ENCODE measurements around the gene PER3. TPM values are rescaled to one million over a fixed set of nuclear protein-coding genes. Genes with fewer than 3 reads are reported as not detected.
A peak's percentile ranks its signal among the peaks of the same experiment; 100 is the strongest.

PER3 gene
- total RNA-seq, 3 donors from 2014 or later (not counting 1 experiment from before 2014, with no cell fraction given) = 9.1 to 20.8 (median 19.2) TPM

DNA sequence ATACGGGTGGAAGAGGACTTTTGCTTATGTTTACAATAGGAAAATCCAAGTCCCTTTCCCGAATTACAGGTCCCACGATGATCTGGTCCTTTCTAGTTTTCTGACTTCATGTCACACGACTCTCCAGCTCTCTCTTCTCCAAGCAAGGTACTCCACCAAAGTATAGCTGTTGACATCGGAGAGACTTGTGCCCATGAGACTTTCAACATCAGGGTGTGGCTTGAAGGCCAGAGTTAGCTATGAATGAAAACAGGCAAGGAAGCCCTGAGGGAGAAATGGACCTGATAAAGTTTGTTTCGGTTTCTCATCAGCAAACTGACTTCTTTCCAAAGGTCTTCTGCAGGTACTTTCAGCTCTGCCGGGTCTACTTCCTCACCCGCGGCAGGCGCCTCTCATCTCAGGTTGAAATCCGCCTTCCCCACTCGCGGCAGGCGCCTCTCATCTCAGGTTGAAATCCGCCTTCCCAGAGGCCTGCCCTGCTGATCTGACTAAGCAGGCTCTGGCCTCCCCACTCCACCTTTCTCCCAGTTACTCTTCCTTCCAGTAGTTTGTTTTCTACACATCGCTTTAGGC is 2.1 kb upstream of the PER3 start:
- H3K4me3 ChIP-seq (ENCODE audit: low read length) = no peak overlapping the region

GRCh38 chr1:7783178-7783711 is 846 bp upstream of the PER3 start:
- Mint-ChIP-seq H3K9me3 (no peaks in the 10 kb centered on the region), H3K4me1 (peaks cover 21 to 25% of the 10 kb centered on the region in 2 donors), H3K36me3 (peaks cover 6% of the 10 kb centered on the region), H3K27ac (peak overlapping the region; percentile 57 to 82), H3K4me3 (peak overlapping the region; percentile 76), H3K27me3 (ENCODE audit: low read depth in 2 of 2) (no peaks in the 10 kb centered on the region)
- TF ChIP-seq CTCF (IDR thresholded peaks at IDR 0.05) = no peak
- ATAC-seq = peak; percentile 7 to 25 (median 15)
- peak in 1 of 2 donors; percentile 43 for DNase-seq
- H3K36me3 ChIP-seq (ENCODE audit: control insufficient read depth, insufficient read depth, low read length) = peaks cover 21% of the 10 kb centered on the region
- no peaks in the 10 kb centered on the region for H3K9me3 ChIP-seq (ENCODE audit: control insufficient read depth, insufficient read depth, low read length)
- intact Hi-C loops (cut with micrococcal nuclease) = loop anchor here (1.0 to 10.0 kb wide), 2 partner anchors 12 to 998 kb away; partner anchors contain the start of genes CAMTA1 and VAMP3
- H3K27ac ChIP-seq (ENCODE audit: low read length) = peak overlapping the region; percentile 76
- peaks cover 35% of the 10 kb centered on the region for H3K4me1 ChIP-seq (ENCODE audit: control insufficient read depth, insufficient read depth, low read length)
- no peaks in the 10 kb centered on the region for H3K27me3 ChIP-seq (ENCODE audit: control insufficient read depth, insufficient read depth, low read length)
- H3K4me3 ChIP-seq (ENCODE audit: low read length) = peak overlapping the region; percentile 63
- 3% methylated on average over 21 of the region's 34 CpGs for WGBS (ENCODE audit: insufficient coverage)

More for the DNA sequence above, 2.1 kb upstream of the PER3 start:
- peaks cover 35% of the 10 kb centered on the region for H3K4me1 ChIP-seq (ENCODE audit: control insufficient read depth, insufficient read depth, low read length)
- Mint-ChIP-seq H3K27me3 (ENCODE audit: low read depth in 2 of 2) (no peaks in the 10 kb centered on the region), H3K4me3 (peak overlapping the region; percentile 76), H3K9me3 (no peaks in the 10 kb centered on the region), H3K4me1 (peaks cover 21 to 25% of the 10 kb centered on the region in 2 donors), H3K27ac (peak overlapping the region; percentile 57 to 82), H3K36me3 (peaks cover 6% of the 10 kb centered on the region)
- peaks cover 29% of the 10 kb centered on the region for H3K36me3 ChIP-seq (ENCODE audit: control insufficient read depth, insufficient read depth, low read length)
- intact Hi-C loops (cut with micrococcal nuclease) = loop anchor here (10.0 kb wide), 1 partner anchor 997 kb away; the partner anchor contains the start of gene CAMTA1
- no peaks in the 10 kb centered on the region for H3K27me3 ChIP-seq (ENCODE audit: control insufficient read depth, insufficient read depth, low read length)
- WGBS (ENCODE audit: insufficient coverage) = 52% methylated on average over 16 of the region's 16 CpGs
- DNase-seq = peak; percentile 23 to 41
- ATAC-seq = no peak
- H3K27ac ChIP-seq (ENCODE audit: low read length) = no peak overlapping the region
- no peak for TF ChIP-seq CTCF (IDR thresholded peaks at IDR 0.05)
- H3K9me3 ChIP-seq (ENCODE audit: control insufficient read depth, insufficient read depth, low read length) = no peaks in the 10 kb centered on the region

DNA sequence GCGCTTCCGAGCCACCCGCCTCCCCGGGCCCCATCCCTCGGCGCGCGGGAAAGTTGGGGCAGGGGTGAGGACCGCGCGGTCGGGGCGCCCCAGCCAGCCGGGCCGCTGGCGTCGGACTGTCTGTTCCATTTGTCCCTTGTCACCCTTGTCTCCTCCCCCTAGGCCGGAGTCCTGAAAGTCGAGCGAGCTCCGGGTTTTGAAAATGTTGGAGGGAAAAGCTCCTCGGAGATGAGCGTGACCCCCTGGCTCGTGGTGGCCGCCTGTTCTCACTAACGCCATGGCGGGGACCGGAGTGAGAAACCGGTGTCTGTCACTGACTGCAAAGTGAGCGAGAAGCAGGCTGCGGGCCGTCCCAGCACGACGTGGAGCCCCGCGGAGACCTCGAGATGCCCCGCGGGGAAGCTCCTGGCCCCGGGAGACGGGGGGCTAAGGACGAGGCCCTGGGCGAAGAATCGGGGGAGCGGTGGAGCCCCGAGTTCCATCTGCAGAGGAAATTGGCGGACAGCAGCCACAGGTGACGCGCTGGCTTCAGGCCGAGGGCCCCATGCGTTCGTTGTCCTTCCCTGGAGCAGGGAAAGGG is 491 bp downstream of the PER3 start:
- Histone ChIP-seq H3K27ac (ENCODE audit: low read length) (peak overlapping the region; percentile 25), H3K4me3 (ENCODE audit: low read length) (no peak overlapping the region), H3K9me3 (ENCODE audit: control insufficient read depth, insufficient read depth, low read length) (no peaks in the 10 kb centered on the region), H3K36me3 (ENCODE audit: control insufficient read depth, insufficient read depth, low read length) (peaks cover 16% of the 10 kb centered on the region), H3K4me1 (ENCODE audit: control insufficient read depth, insufficient read depth, low read length) (peaks cover 35% of the 10 kb centered on the region), H3K27me3 (ENCODE audit: control insufficient read depth, insufficient read depth, low read length) (no peaks in the 10 kb centered on the region)
- peak overlapping the region; percentile 47 to 82 for H3K27ac Mint-ChIP-seq
- H3K4me3 Mint-ChIP-seq = peak overlapping the region; percentile 31
- H3K36me3 Mint-ChIP-seq = peaks cover 7% of the 10 kb centered on the region
- no peaks in the 10 kb centered on the region for H3K9me3 Mint-ChIP-seq
- WGBS (ENCODE audit: insufficient coverage) = 57% methylated on average over 52 of the region's 52 CpGs
- no peaks in the 10 kb centered on the region for H3K27me3 Mint-ChIP-seq (ENCODE audit: low read depth in 2 of 2)
- peak in 1 of 2 donors; percentile 23 for DNase-seq
- no peak for ATAC-seq
- TF ChIP-seq CTCF (IDR thresholded peaks at IDR 0.05) = no peak
- intact Hi-C loops (cut with micrococcal nuclease) = loop anchor here (10.0 kb wide), 1 partner anchor 1000 kb away; the partner anchor contains the start of gene CAMTA1
- peaks cover 21 to 25% of the 10 kb centered on the region in 2 donors for H3K4me1 Mint-ChIP-seq

Measured in natural killer cell (primary cell).